ENCODE data around the gene UQCC5. TPM values are rescaled to one million over a fixed set of nuclear protein-coding genes. Genes with fewer than 3 reads are reported as not detected.
A peak's percentile ranks its signal among the peaks of the same experiment; 100 is the strongest.

Gene UQCC5
- total RNA-seq, 1 donor from 2014 or later: 12.7 TPM

- no peaks in the 10 kb centered on the region for H3K9me3 Mint-ChIP-seq
- H3K27ac Mint-ChIP-seq: no peak overlapping the region
- peaks cover 28% of the 10 kb centered on the region for H3K36me3 Mint-ChIP-seq
- H3K4me1 Mint-ChIP-seq: peaks cover 6% of the 10 kb centered on the region
- no peak overlapping the region for H3K4me3 Mint-ChIP-seq
- no peak for DNase-seq (ENCODE audit: low spot score in 2 of 2, unreplicated experiment in 2 of 2)
- no peaks in the 10 kb centered on the region for H3K27me3 Mint-ChIP-seq (ENCODE audit: low read depth)
- TF ChIP-seq CTCF (IDR thresholded peaks at IDR 0.05; ENCODE audit: unreplicated experiment): no peak
Measured at GRCh38 chr3:52551118-52551517, 14.7 kb downstream of the UQCC5 start.

GRCh38 chr3:52552089-52552488 is 15.7 kb downstream of the UQCC5 start:
- no peak for TF ChIP-seq CTCF (IDR thresholded peaks at IDR 0.05; ENCODE audit: unreplicated experiment)
- H3K9me3 Mint-ChIP-seq: no peaks in the 10 kb centered on the region
- no peak overlapping the region for H3K4me3 Mint-ChIP-seq
- peaks cover 26% of the 10 kb centered on the region for H3K36me3 Mint-ChIP-seq
- no peak for DNase-seq (ENCODE audit: low spot score in 2 of 2, unreplicated experiment in 2 of 2)
- peaks cover 6% of the 10 kb centered on the region for H3K4me1 Mint-ChIP-seq
- H3K27me3 Mint-ChIP-seq (ENCODE audit: low read depth): no peaks in the 10 kb centered on the region
- H3K27ac Mint-ChIP-seq: no peak overlapping the region

- Mint-ChIP-seq H3K4me3 (no peak overlapping the region), H3K27me3 (ENCODE audit: low read depth) (no peaks in the 10 kb centered on the region), H3K9me3 (no peaks in the 10 kb centered on the region), H3K36me3 (peaks cover 26% of the 10 kb centered on the region), H3K27ac (no peak overlapping the region), H3K4me1 (peaks cover 6% of the 10 kb centered on the region)
- DNase-seq (ENCODE audit: low spot score in 2 of 2, unreplicated experiment in 2 of 2): no peak
- no peak for TF ChIP-seq CTCF (IDR thresholded peaks at IDR 0.05; ENCODE audit: unreplicated experiment)
Measured at GRCh38 chr3:52554026-52554755, 17.8 kb downstream of the UQCC5 start.

- Mint-ChIP-seq H3K9me3 (no peaks in the 10 kb centered on the region), H3K4me1 (peaks cover 6% of the 10 kb centered on the region), H3K4me3 (no peak overlapping the region), H3K36me3 (peaks cover 32% of the 10 kb centered on the region), H3K27ac (no peak overlapping the region), H3K27me3 (ENCODE audit: low read depth) (no peaks in the 10 kb centered on the region)
- no peak for DNase-seq (ENCODE audit: low spot score in 2 of 2, unreplicated experiment in 2 of 2)
- TF ChIP-seq CTCF (IDR thresholded peaks at IDR 0.05; ENCODE audit: unreplicated experiment): no peak
Measured at GRCh38 chr3:52555056-52555455, 18.7 kb downstream of the UQCC5 start.

GRCh38 chr3:52557011-52557960 is 20.9 kb downstream of the UQCC5 start:
- no peaks in the 10 kb centered on the region for H3K9me3 Mint-ChIP-seq

More at GRCh38 chr3:52557011-52557960, 20.9 kb downstream of the UQCC5 start:
- TF ChIP-seq CTCF (IDR thresholded peaks at IDR 0.05; ENCODE audit: unreplicated experiment): no peak
- H3K4me1 Mint-ChIP-seq: peaks cover 11% of the 10 kb centered on the region
- peak overlapping the region; percentile 24 for H3K27ac Mint-ChIP-seq
- no peaks in the 10 kb centered on the region for H3K27me3 Mint-ChIP-seq (ENCODE audit: low read depth)
- H3K4me3 Mint-ChIP-seq: no peak overlapping the region
- DNase-seq (ENCODE audit: low spot score in 2 of 2, unreplicated experiment in 2 of 2): no peak
- peaks cover 37% of the 10 kb centered on the region for H3K36me3 Mint-ChIP-seq
